A673 (cell line): Measurements from ENCODE around the gene RPL31.

ENCODE experiments used
- EZH2 ChIP-seq: fragments of 200-600 bp; sonication (generic); IDR thresholded peaks from 2 replicates; pipeline ENCODE4 v1.6.1; 2017; ENCODE audit warnings: borderline replicate concordance, low read depth, mild to moderate bottlenecking, mixed read lengths, antibody characterized with exemption, low read length; ENCODE audit not compliant: poor library complexity, severe bottlenecking
- TF ChIP-seq, protein P1 (sequence below): fragments of 300-800, 200-600 bp; sonication (generic); conservative IDR thresholded peaks from 2 replicates; pipeline ENCODE4 v1.5.1; 2017; ENCODE audit warnings: low read depth, mild to moderate bottlenecking, antibody characterized with exemption, low read length, moderate library complexity, mixed read lengths

DNA sequence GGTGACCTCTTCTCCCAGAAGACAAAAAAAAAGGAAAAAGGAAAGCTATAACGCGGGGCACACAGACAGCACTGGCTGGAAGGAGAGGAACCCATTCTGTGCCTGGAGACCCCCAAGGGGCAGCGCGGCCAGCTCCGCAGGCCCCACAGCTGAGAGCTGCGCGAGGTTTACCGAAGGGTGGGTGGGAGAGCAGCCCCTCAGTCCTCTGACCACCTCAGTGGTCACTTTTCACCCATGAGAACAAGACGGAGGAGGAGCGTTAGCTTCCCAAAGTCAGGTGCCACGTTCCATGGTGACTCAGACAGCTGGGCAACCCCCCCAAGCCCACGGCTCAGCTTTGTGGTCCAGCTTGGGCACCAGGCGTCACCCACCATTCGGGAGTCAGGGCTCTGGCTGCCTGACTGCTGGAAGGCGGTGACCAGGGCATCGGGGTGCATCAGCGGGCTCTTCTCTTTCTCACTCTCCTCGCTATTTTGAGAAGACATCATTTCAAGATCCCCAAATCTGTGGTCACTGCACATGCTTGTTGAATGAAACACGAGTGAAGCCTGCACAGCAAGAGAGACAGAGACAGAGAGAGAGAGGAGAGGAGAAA, 35.2 kb downstream of the RPL31 start:
- TF ChIP-seq, protein P1, sequence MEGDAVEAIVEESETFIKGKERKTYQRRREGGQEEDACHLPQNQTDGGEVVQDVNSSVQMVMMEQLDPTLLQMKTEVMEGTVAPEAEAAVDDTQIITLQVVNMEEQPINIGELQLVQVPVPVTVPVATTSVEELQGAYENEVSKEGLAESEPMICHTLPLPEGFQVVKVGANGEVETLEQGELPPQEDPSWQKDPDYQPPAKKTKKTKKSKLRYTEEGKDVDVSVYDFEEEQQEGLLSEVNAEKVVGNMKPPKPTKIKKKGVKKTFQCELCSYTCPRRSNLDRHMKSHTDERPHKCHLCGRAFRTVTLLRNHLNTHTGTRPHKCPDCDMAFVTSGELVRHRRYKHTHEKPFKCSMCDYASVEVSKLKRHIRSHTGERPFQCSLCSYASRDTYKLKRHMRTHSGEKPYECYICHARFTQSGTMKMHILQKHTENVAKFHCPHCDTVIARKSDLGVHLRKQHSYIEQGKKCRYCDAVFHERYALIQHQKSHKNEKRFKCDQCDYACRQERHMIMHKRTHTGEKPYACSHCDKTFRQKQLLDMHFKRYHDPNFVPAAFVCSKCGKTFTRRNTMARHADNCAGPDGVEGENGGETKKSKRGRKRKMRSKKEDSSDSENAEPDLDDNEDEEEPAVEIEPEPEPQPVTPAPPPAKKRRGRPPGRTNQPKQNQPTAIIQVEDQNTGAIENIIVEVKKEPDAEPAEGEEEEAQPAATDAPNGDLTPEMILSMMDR: no peak
- TF ChIP-seq EZH2: no peak
